Hepatocyte (in vitro differentiated cells): ENCODE measurements around the gene TCFL5. TPM values are rescaled to one million over a fixed set of nuclear protein-coding genes. Genes with fewer than 3 reads are reported as not detected.

Experiments
- DNase-seq: peaks from one replicate; pipeline ENCODE4 v3.0.0-alpha.2; 2016; ENCODE audit warnings: low spot score
- H2AFZ ChIP-seq: fragments of 200-600 bp; sonication (generic); 2 replicates; pipeline ENCODE4 v1.6.0; 2016; ENCODE audit warnings: antibody characterized with exemption, mild to moderate bottlenecking
- H3K27ac ChIP-seq: fragments of 200-600 bp; sonication (generic); 2 replicates; pipeline ENCODE4 v1.5.1; 2016; ENCODE audit warnings: mild to moderate bottlenecking
- H3K27me3 ChIP-seq: fragments of 200-600 bp; sonication (generic); 2 replicates; pipeline ENCODE4 v1.6.1; 2016
- H3K36me3 ChIP-seq: fragments of 200-600 bp; sonication (generic); replicated peaks from 2 replicates; pipeline ENCODE4 v1.5.1; 2016; ENCODE audit warnings: low read depth; ENCODE audit not compliant: insufficient read depth
- H3K4me1 ChIP-seq: fragments of 200-600 bp; sonication (generic); 2 replicates; pipeline ENCODE4 v1.5.1; 2016; ENCODE audit warnings: mild to moderate bottlenecking, moderate library complexity; ENCODE audit not compliant: insufficient read depth
- H3K4me2 ChIP-seq: fragments of 200-600 bp; sonication (generic); 2 replicates; pipeline ENCODE4 v1.6.0; 2016
- H3K4me3 ChIP-seq: fragments of 200-600 bp; sonication (generic); 2 replicates; pipeline ENCODE4 v1.5.1; 2016; ENCODE audit warnings: mild to moderate bottlenecking
- H3K79me2 ChIP-seq: fragments of 200-600 bp; sonication (generic); 2 replicates; pipeline ENCODE4 v1.6.0; 2017; ENCODE audit warnings: mild to moderate bottlenecking
- H3K9me2 ChIP-seq: fragments of 200-600 bp; sonication (generic); replicated peaks from 2 replicates; pipeline ENCODE4 v1.6.0; 2017; ENCODE audit warnings: mild to moderate bottlenecking; ENCODE audit not compliant: insufficient read depth
- H3K9me3 ChIP-seq: fragments of 200-600 bp; sonication (generic); 2 replicates; pipeline ENCODE4 v1.5.1; 2016; ENCODE audit warnings: low read depth, mild to moderate bottlenecking
- H4K20me1 ChIP-seq: fragments of 200-600 bp; sonication (generic); 2 replicates; pipeline ENCODE4 v1.6.0; 2016; ENCODE audit warnings: mild to moderate bottlenecking; ENCODE audit not compliant: insufficient read depth, poor library complexity, severe bottlenecking
- EZH2 ChIP-seq: fragments of 200-600 bp; sonication (generic); IDR thresholded peaks from 2 replicates; pipeline ENCODE4 v1.6.1; 2016; ENCODE audit warnings: antibody characterized with exemption, mild to moderate bottlenecking, borderline replicate concordance
- EZH2phosphoT487 ChIP-seq: fragments of 200-600 bp; sonication (generic); IDR thresholded peaks from one replicate; pipeline ENCODE4 v1.6.1; 2018; ENCODE audit warnings: antibody characterized with exemption, mild to moderate bottlenecking, low read depth, moderate library complexity; ENCODE audit not compliant: unreplicated experiment, severe bottlenecking
- whole genome bisulfite sequencing: methylation state at CpG from one replicate; pipeline ENCODE4 v1.1.6; 2016; ENCODE audit warnings: low lambda C conversion rate; ENCODE audit errors: missing lambda C conversion rate; 5-methylcytosine and 5-hydroxymethylcytosine counted together
- polyA plus RNA-seq: library from polyadenylated mRNA; unstranded; fragments of >200 nt; fragmentation: Nextera tagmentation; extraction: Ambion mirVana; gene quantifications from 2 replicates; pipeline ENCODE4 v1.2.1, GENCODE V29; 2016
- total RNA-seq: library from RNA; depleted of rRNA; stranded (reverse); fragments of >200 nt; gene quantifications from 2 replicates; pipeline ENCODE4 v1.2.3, GENCODE V29; 2014
- TF ChIP-seq, protein P1 (sequence below): fragments of 200-600 bp; sonication (generic); IDR thresholded peaks from 2 replicates; pipeline ENCODE4 v1.5.1; 2016; ENCODE audit warnings: antibody characterized with exemption, mild to moderate bottlenecking; ENCODE audit not compliant: poor library complexity

The TCFL5 gene
- total and polyA plus RNA-seq, 2 experiments from 2014 or later: 8.5 to 9.5 TPM

DNA sequence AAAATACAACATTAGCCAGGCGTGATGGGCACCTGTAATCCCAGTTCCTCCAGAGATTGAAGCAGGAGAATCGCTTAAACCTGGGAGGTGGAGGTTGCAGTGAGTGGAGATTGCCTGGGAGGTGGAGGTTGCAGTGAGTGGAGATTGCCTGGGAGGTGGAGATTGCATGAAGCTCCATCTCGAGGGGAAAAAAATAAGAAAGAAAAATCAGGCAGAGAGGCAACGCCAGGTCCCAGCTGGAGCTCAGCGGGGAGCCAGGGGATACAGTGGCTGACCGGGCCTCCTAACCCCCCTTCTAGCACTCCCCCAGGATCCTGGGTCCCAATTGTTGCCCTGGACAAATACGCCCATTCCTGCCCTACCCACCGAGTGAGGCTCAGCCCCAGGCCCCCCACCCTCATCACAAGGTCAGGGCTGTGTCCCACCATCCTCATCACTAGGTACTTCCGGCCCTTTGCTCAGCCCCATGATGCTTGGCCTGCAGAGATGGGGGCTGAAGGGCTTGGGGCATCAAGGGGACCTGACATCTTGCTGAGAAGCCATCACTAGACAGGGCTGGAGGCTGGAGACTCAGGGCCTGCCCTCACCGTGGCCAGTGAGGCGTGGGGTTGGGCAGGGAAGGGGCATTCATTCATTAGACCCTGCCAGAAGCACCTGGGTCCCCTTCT, 55.1 kb downstream of the TCFL5 start:
- peak overlapping the region; percentile 99 for H3K4me2 ChIP-seq
- no peak overlapping the region for H3K4me3 ChIP-seq
- H2AFZ ChIP-seq: no peak overlapping the region

DNA sequence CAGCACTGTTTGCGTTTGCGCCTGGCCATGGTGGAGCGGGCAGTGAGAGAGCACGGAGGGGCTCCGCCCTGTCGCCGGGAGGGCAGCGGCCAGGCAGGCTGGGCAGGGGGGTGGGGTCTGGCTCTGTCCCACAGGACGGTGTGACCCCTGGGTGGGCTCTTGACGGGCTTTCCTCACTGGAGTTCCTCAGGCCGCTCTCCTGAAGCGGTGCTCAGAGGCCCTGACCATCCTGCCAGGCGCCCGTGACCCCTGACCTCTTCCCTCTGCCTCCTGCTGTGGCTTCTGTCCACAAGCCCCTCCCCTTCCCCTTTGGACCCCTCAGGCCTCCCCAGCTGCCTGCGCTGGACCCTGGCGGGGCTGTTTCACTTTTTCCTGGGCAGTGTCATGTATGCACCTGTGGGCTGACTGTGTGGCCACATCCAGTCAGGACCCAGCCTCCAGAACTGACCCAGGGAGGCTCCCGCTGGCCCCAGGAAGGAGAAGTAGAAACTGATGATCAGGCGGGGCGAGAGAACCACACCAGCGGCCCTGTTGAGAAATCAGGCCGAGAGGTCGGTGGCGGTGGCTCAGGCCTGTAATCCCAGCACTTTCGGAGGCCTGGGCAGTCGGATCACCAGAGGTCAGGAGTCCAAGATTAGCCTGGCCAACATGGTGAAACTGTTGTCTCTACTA, 55.8 kb downstream of the TCFL5 start:
- TF ChIP-seq EZH2 (no peak), EZH2phosphoT487 (no peak)
- 42% methylated on average over 16 of the region's 25 CpGs for WGBS
- H3K36me3 ChIP-seq: no peaks in the 10 kb centered on the region

More for the DNA sequence above, 55.1 kb downstream of the TCFL5 start:
- Histone ChIP-seq H3K9me2 (no peaks in the 10 kb centered on the region), H3K27me3 (no peaks in the 10 kb centered on the region), H3K4me1 (peaks cover 12% of the 10 kb centered on the region), H3K9me3 (no peaks in the 10 kb centered on the region), H4K20me1 (peaks cover 36% of the 10 kb centered on the region), H3K79me2 (peaks cover 29% of the 10 kb centered on the region), H3K36me3 (no peaks in the 10 kb centered on the region), H3K27ac (peak overlapping the region; percentile 84)
- no peak for DNase-seq
- TF ChIP-seq EZH2 (no peak), EZH2phosphoT487 (no peak)
- TF ChIP-seq, protein P1, sequence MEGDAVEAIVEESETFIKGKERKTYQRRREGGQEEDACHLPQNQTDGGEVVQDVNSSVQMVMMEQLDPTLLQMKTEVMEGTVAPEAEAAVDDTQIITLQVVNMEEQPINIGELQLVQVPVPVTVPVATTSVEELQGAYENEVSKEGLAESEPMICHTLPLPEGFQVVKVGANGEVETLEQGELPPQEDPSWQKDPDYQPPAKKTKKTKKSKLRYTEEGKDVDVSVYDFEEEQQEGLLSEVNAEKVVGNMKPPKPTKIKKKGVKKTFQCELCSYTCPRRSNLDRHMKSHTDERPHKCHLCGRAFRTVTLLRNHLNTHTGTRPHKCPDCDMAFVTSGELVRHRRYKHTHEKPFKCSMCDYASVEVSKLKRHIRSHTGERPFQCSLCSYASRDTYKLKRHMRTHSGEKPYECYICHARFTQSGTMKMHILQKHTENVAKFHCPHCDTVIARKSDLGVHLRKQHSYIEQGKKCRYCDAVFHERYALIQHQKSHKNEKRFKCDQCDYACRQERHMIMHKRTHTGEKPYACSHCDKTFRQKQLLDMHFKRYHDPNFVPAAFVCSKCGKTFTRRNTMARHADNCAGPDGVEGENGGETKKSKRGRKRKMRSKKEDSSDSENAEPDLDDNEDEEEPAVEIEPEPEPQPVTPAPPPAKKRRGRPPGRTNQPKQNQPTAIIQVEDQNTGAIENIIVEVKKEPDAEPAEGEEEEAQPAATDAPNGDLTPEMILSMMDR: no peak
- WGBS: 83% methylated on average over 8 of the region's 11 CpGs

DNA sequence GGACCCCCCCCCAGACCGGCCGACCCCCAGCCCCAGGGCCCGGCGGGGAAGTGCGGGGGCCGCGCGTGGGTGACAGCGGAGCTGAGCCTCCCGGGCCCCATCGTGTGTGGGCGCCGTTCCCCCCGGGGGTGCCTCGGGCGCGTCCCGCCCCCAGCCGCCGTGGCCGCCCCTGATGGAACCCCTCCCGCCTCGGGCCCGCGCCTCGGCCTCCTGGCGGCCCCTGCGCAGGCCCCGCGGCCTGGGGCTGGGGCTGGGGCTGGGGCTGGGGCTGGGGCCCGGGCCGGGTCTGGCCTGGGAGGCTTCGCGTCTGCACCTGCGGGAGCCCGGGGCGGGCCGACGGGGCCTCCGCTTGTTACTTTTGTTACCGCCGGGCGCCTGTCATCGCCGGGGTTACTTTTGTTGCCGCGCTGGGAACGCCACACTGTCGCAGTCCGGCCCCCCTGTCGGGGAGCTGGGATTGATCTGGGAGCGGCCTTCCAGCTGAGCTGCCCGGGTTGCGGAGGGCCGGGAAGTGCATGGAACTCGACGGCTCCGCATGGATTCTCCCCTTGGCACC, 56.4 kb downstream of the TCFL5 start:
- no peaks in the 10 kb centered on the region for H3K36me3 ChIP-seq
- peak; percentile 52 for DNase-seq
- 1% methylated on average over 31 of the region's 58 CpGs for WGBS

More for the DNA sequence above, 55.8 kb downstream of the TCFL5 start:
- H3K4me1 ChIP-seq: peaks cover 12% of the 10 kb centered on the region
- H4K20me1 ChIP-seq: peaks cover 36% of the 10 kb centered on the region
- H3K27me3 ChIP-seq: no peaks in the 10 kb centered on the region
- peak; percentile 58 for DNase-seq
- peak overlapping the region; percentile 84 for H3K27ac ChIP-seq
- peak overlapping the region; percentile 97 for H3K4me3 ChIP-seq
- H3K79me2 ChIP-seq: peaks cover 29% of the 10 kb centered on the region
- H2AFZ ChIP-seq: no peak overlapping the region
- H3K9me2 ChIP-seq: no peaks in the 10 kb centered on the region
- peak overlapping the region; percentile 99 for H3K4me2 ChIP-seq
- H3K9me3 ChIP-seq: no peaks in the 10 kb centered on the region

More for the DNA sequence above, 56.4 kb downstream of the TCFL5 start:
- peak overlapping the region; percentile 84 for H3K27ac ChIP-seq
- H2AFZ ChIP-seq: peak overlapping the region; percentile 80
- H3K4me3 ChIP-seq: peak overlapping the region; percentile 97
- no peaks in the 10 kb centered on the region for H3K9me3 ChIP-seq
- H3K4me2 ChIP-seq: peak overlapping the region; percentile 99
- H3K9me2 ChIP-seq: no peaks in the 10 kb centered on the region
- no peaks in the 10 kb centered on the region for H3K27me3 ChIP-seq
- peaks cover 29% of the 10 kb centered on the region for H3K79me2 ChIP-seq
- peaks cover 36% of the 10 kb centered on the region for H4K20me1 ChIP-seq
- H3K4me1 ChIP-seq: peaks cover 12% of the 10 kb centered on the region
- TF ChIP-seq EZH2 (no peak), EZH2phosphoT487 (no peak)
- TF ChIP-seq, protein P1: no peak
